BLaER1 treated with 17β-estradiol and CSF1 and Interleukin-3, amounts not matched to agents 10 nM and 100 nM (cell line): ENCODE measurements around the gene MARCKSL1.

ENCODE experiments used
- H3K27ac ChIP-seq, 11 experiments: shearing (Covaris generic); formaldehyde crosslinking; 2 replicates each; pipeline ENCODE4 v1.8.1; 2022
- H3K27me3 ChIP-seq, 11 experiments: shearing (Covaris generic); formaldehyde crosslinking; 2 replicates each; pipeline ENCODE4 v1.8.1; 2022
- H3K36me3 ChIP-seq, 11 experiments: shearing (Covaris generic); formaldehyde crosslinking; 2 replicates each; pipeline ENCODE4 v1.8.1; 2022
- H3K4me1 ChIP-seq, 10 experiments: shearing (Covaris generic); formaldehyde crosslinking; 2 replicates each; pipeline ENCODE4 v1.8.1; 2022
- H3K4me2 ChIP-seq, 11 experiments: shearing (Covaris generic); formaldehyde crosslinking; 2 replicates each; pipeline ENCODE4 v1.8.1; 2022
- H3K4me3 ChIP-seq, 10 experiments: shearing (Covaris generic); formaldehyde crosslinking; 2 replicates each; pipeline ENCODE4 v1.8.1; 2022
- H3K9ac ChIP-seq, 11 experiments: shearing (Covaris generic); formaldehyde crosslinking; 2 replicates each; pipeline ENCODE4 v1.8.1; 2022
- H3K9me3 ChIP-seq, 11 experiments: shearing (Covaris generic); formaldehyde crosslinking; replicated peaks in 1 of 11; 2 replicates each; pipeline ENCODE4 v1.8.1; 2022
- H4K20me1 ChIP-seq, 11 experiments: shearing (Covaris generic); formaldehyde crosslinking; 2 replicates each; pipeline ENCODE4 v1.8.1; 2022
- Cebpa-rat ChIP-seq, 11 experiments: shearing (Covaris generic); IDR thresholded peaks; 2 replicates each; pipeline ENCODE4 v1.8.1; 2022

Gene MARCKSL1

GRCh38 chr1:32321712-32322291 is 14.2 kb downstream of the MARCKSL1 start:
- Histone ChIP-seq H3K4me2 (peak overlapping the region; percentile 0 to 54 (median 28); a peak in 19 of 22 replicates), H3K9me3 (no peaks in the 10 kb centered on the region), H3K27ac (0 out of 22 replicates have a peak overlapping the region, but pooled peaks of 2 of the 11 experiments have one; percentile 27 to 38), H4K20me1 (peaks cover 1 to 68% (median 39%) of the 10 kb centered on the region in 11 experiments; a peak in 16 of 22 replicates), H3K9ac (peak overlapping the region in 1 of 11 experiments; percentile 3; a peak in 1 of 22 replicates), H3K27me3 (no peaks in the 10 kb centered on the region), H3K4me3 (no peak overlapping the region), H3K4me1 (peaks cover 26 to 53% (median 49%) of the 10 kb centered on the region in 10 experiments), H3K36me3 (peaks cover 71 to 98% (median 83%) of the 10 kb centered on the region in 11 experiments)
- no peak for TF ChIP-seq Cebpa-rat (IDR thresholded peaks at IDR 0.05)

DNA sequence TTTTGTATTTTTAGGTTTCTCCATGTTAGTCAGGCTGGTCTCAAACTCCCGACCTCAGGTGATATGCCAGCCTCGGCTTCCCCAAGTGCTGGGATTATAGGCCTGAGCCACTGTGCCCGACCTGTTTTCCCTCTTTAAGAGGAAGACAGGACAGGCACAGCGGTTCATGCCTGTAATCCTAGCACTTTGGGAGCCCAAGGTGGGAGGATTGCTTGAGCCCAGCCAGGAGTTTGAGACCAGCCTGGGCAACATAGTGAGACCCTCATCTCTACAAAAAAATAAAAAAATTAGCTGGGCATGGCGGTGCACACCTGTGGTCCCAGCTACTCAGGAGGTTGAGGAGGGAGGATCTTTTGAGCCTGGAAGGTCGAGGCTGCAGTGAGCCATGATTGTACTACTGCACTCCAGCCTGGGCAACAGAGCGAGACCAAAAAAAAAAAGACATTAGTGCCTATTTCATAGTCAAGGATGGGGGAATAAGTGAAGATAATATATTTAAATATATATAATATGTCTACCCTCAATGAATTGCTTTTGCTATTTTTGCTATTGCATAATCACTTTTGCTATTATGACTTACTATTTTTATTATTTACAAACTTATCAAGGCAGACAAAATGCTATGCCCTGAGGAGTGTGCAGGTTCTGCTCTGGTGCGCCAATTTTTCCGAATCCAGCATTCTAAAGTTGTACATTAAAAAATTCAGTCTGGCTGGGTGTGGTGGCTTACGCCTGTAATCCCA is 17.7 kb downstream of the MARCKSL1 start:
- TF ChIP-seq Cebpa-rat (IDR thresholded peaks at IDR 0.05): 0 out of 22 replicates have a peak, but pooled peaks of 1 of the 11 experiments have one; percentile 21
- H3K36me3 ChIP-seq: peaks cover 48 to 76% (median 60%) of the 10 kb centered on the region in 11 experiments
- peak overlapping the region in 7 of 11 experiments; percentile 57 to 87 (median 66); a peak in 13 of 22 replicates for H3K4me2 ChIP-seq
- no peak overlapping the region for H3K4me3 ChIP-seq
- peaks cover 4 to 55% (median 40%) of the 10 kb centered on the region in 11 experiments; a peak in 16 of 22 replicates for H4K20me1 ChIP-seq
- H3K27me3 ChIP-seq: no peaks in the 10 kb centered on the region
- peak overlapping the region in 3 of 11 experiments; percentile 26 to 47 (median 41); a peak in 2 of 22 replicates for H3K9ac ChIP-seq
- no peaks in the 10 kb centered on the region for H3K9me3 ChIP-seq
- peaks cover 40 to 77% (median 74%) of the 10 kb centered on the region in 10 experiments for H3K4me1 ChIP-seq
- H3K27ac ChIP-seq: 0 out of 22 replicates have a peak overlapping the region, but pooled peaks of 1 of the 11 experiments have one; percentile 14

- Histone ChIP-seq H3K4me3 (no peak overlapping the region), H3K36me3 (peaks cover 41 to 71% (median 62%) of the 10 kb centered on the region in 11 experiments; a peak in 21 of 22 replicates), H4K20me1 (peaks cover 4 to 58% (median 44%) of the 10 kb centered on the region in 11 experiments; a peak in 18 of 22 replicates), H3K27me3 (no peaks in the 10 kb centered on the region), H3K27ac (peak overlapping the region in 4 of 11 experiments; percentile 12 to 47 (median 36); a peak in 5 of 22 replicates), H3K9me3 (no peaks in the 10 kb centered on the region), H3K4me1 (peaks cover 34 to 75% (median 70%) of the 10 kb centered on the region in 10 experiments), H3K4me2 (peak overlapping the region; percentile 26 to 87 (median 64)), H3K9ac (peak overlapping the region in 4 of 11 experiments; percentile 8 to 41 (median 23); a peak in 4 of 22 replicates)
- TF ChIP-seq Cebpa-rat (IDR thresholded peaks at IDR 0.05): no peak
Measured at GRCh38 chr1:32316903-32317277, 19.1 kb downstream of the MARCKSL1 start.

DNA sequence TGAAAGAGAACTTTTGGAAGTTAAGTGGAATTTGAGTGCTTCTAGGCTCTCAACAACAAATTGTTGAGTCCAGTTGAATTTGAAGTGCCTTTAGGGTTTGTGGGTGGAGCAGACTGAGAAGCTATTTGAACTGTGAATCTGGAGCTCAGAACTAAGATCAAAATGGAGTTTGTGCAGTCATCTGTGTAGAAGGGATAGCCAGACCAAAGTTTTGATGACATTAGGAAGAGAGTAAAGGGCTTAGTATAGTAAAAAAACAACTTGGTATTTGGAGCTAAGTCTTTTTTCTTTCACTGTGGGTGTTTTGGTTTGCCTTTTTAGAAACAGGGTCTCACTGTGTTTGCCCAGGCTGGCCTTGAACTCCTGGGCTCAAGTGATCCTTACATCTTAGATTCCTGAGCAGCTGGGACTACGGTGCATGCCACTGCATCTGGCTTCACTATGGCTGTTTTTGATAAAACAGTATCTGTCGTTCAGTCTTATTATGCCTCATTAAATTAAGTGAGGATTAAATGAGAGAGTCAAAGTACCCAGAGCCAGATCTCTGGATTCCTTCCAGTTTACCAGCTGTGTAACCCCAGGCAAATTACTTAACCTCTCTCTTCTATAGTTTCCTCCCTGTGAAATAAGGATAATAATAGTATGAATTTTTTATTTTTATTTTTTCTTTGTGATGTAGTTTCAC is 24.2 kb downstream of the MARCKSL1 start:
- Histone ChIP-seq H3K36me3 (peaks cover 26 to 59% (median 48%) of the 10 kb centered on the region in 11 experiments), H3K9ac (no peak overlapping the region), H3K27me3 (no peaks in the 10 kb centered on the region), H3K4me1 (peaks cover 13 to 61% (median 51%) of the 10 kb centered on the region in 10 experiments), H4K20me1 (peaks cover 3 to 77% (median 56%) of the 10 kb centered on the region in 11 experiments; a peak in 19 of 22 replicates), H3K27ac (no peak overlapping the region), H3K9me3 (no peaks in the 10 kb centered on the region), H3K4me3 (no peak overlapping the region), H3K4me2 (peak overlapping the region in 3 of 11 experiments; percentile 5 to 11 (median 6); a peak in 3 of 22 replicates)
- TF ChIP-seq Cebpa-rat (IDR thresholded peaks at IDR 0.05): no peak

- peaks cover 0 to 90% (median 58%) of the 10 kb centered on the region in 11 experiments; a peak in 17 of 22 replicates for H4K20me1 ChIP-seq
- H3K27me3 ChIP-seq: no peaks in the 10 kb centered on the region
- peaks cover 0 to 44% (median 32%) of the 10 kb centered on the region in 10 experiments; a peak in 16 of 20 replicates for H3K4me1 ChIP-seq
- no peak overlapping the region for H3K9ac ChIP-seq
- H3K27ac ChIP-seq: no peak overlapping the region
- H3K4me2 ChIP-seq: 0 out of 22 replicates have a peak overlapping the region, but pooled peaks of 1 of the 11 experiments have one; percentile 5
- H3K9me3 ChIP-seq: peaks cover 4 to 9% (median 7%) of the 10 kb centered on the region in 11 experiments; a peak in 19 of 22 replicates
- no peak for TF ChIP-seq Cebpa-rat (IDR thresholded peaks at IDR 0.05)
- no peak overlapping the region for H3K4me3 ChIP-seq
- H3K36me3 ChIP-seq: peaks cover 41 to 74% (median 63%) of the 10 kb centered on the region in 11 experiments
Measured at GRCh38 chr1:32309960-32310359, 26.1 kb downstream of the MARCKSL1 start.

GRCh38 chr1:32307324-32307723 is 28.7 kb downstream of the MARCKSL1 start:
- H3K9ac ChIP-seq: no peak overlapping the region
- H3K4me1 ChIP-seq: peaks cover 0 to 38% (median 26%) of the 10 kb centered on the region in 10 experiments; a peak in 14 of 20 replicates
- peaks cover 0 to 90% (median 45%) of the 10 kb centered on the region in 11 experiments; a peak in 16 of 22 replicates for H4K20me1 ChIP-seq
- no peak overlapping the region for H3K27ac ChIP-seq
- no peak overlapping the region for H3K4me3 ChIP-seq
- H3K9me3 ChIP-seq: peaks cover 14 to 29% (median 22%) of the 10 kb centered on the region in 11 experiments
- H3K36me3 ChIP-seq: peaks cover 59 to 85% (median 72%) of the 10 kb centered on the region in 11 experiments
- no peak for TF ChIP-seq Cebpa-rat (IDR thresholded peaks at IDR 0.05)
- no peaks in the 10 kb centered on the region for H3K27me3 ChIP-seq
- no peak overlapping the region for H3K4me2 ChIP-seq

- Histone ChIP-seq H3K9me3 (peaks cover 14 to 29% (median 22%) of the 10 kb centered on the region in 11 experiments), H3K4me3 (no peak overlapping the region; a peak in 1 of 20 replicates), H3K36me3 (peaks cover 69 to 99% (median 84%) of the 10 kb centered on the region in 11 experiments), H4K20me1 (peaks cover 0 to 90% (median 51%) of the 10 kb centered on the region in 11 experiments; a peak in 19 of 22 replicates), H3K4me1 (peaks cover 0 to 18% (median 10%) of the 10 kb centered on the region in 10 experiments; a peak in 11 of 20 replicates), H3K9ac (no peak overlapping the region), H3K27me3 (no peaks in the 10 kb centered on the region), H3K4me2 (no peak overlapping the region), H3K27ac (no peak overlapping the region)
- no peak for TF ChIP-seq Cebpa-rat (IDR thresholded peaks at IDR 0.05)
Measured at GRCh38 chr1:32305310-32305709, 30.7 kb downstream of the MARCKSL1 start.

- Histone ChIP-seq H4K20me1 (peaks cover 0 to 90% (median 51%) of the 10 kb centered on the region in 11 experiments; a peak in 18 of 22 replicates), H3K36me3 (peaks cover 62 to 99% (median 85%) of the 10 kb centered on the region in 11 experiments), H3K27me3 (no peaks in the 10 kb centered on the region), H3K4me1 (peaks cover 0 to 18% (median 8%) of the 10 kb centered on the region in 10 experiments; a peak in 8 of 20 replicates), H3K9ac (no peak overlapping the region), H3K4me3 (no peak overlapping the region), H3K9me3 (peaks cover 14 to 29% (median 22%) of the 10 kb centered on the region in 11 experiments), H3K4me2 (no peak overlapping the region), H3K27ac (no peak overlapping the region)
- no peak for TF ChIP-seq Cebpa-rat (IDR thresholded peaks at IDR 0.05)
Measured at GRCh38 chr1:32303997-32304622, 31.9 kb downstream of the MARCKSL1 start.
